Muscle layer of duodenum (tissue), 2 donors: Measurements from ENCODE around the gene GARIN5A.

Experiments
- H3K27ac ChIP-seq: one replicate; pipeline ENCODE4 v1.7.0; 2013; ENCODE audit warnings: mild to moderate bottlenecking, low read length
- H3K27me3 ChIP-seq: one replicate; pipeline ENCODE4 v1.7.0; 2013; ENCODE audit warnings: low read depth, mild to moderate bottlenecking, control low read depth, low read length
- H3K36me3 ChIP-seq, 2 donors: one replicate each; pipeline ENCODE4 v1.7.0; 2013; ENCODE audit warnings: low read length in 2 of 2, control low read depth in 1 of 2, mild to moderate bottlenecking in 1 of 2; ENCODE audit not compliant: insufficient read depth in 2 of 2, control insufficient read depth in 1 of 2
- H3K4me1 ChIP-seq, 2 donors: one replicate each; pipeline ENCODE4 v1.7.0; 2013; ENCODE audit warnings: low read length in 2 of 2, mild to moderate bottlenecking in 2 of 2, control low read depth in 1 of 2, moderate library complexity in 1 of 2; ENCODE audit not compliant: insufficient read depth in 2 of 2, control insufficient read depth in 1 of 2
- H3K4me3 ChIP-seq, 2 donors: one replicate each; pipeline ENCODE4 v1.7.0; 2013; ENCODE audit warnings: low read length in 2 of 2, low read depth in 1 of 2, mild to moderate bottlenecking in 1 of 2
- H3K9me3 ChIP-seq, 2 donors: one replicate each; pipeline ENCODE4 v1.7.0; 2013; ENCODE audit warnings: low read length in 2 of 2, control low read depth in 1 of 2, mild to moderate bottlenecking in 1 of 2; ENCODE audit not compliant: control insufficient read depth in 1 of 2
- donor health status: healthy.

Gene GARIN5A

GRCh38 chr19:50468818-50469217 is 7.8 kb downstream of the GARIN5A start:
- no peaks in the 10 kb centered on the region for H3K9me3 ChIP-seq
- H3K4me3 ChIP-seq: no peak overlapping the region
- no peak overlapping the region for H3K27ac ChIP-seq
- H3K27me3 ChIP-seq: no peaks in the 10 kb centered on the region
- H3K36me3 ChIP-seq: no peaks in the 10 kb centered on the region
- H3K4me1 ChIP-seq: no peaks in the 10 kb centered on the region

- no peaks in the 10 kb centered on the region for H3K27me3 ChIP-seq
- H3K27ac ChIP-seq: no peak overlapping the region
These were observed 9.1 kb downstream of the GARIN5A start for GRCh38 chr19:50467566-50467965.

GRCh38 chr19:50466706-50467039 is 10.0 kb downstream of the GARIN5A start:
- Histone ChIP-seq H3K4me1 (no peaks in the 10 kb centered on the region), H3K36me3 (no peaks in the 10 kb centered on the region), H3K27me3 (no peaks in the 10 kb centered on the region), H3K9me3 (no peaks in the 10 kb centered on the region), H3K27ac (no peak overlapping the region), H3K4me3 (no peak overlapping the region)

More at GRCh38 chr19:50467566-50467965, 9.1 kb downstream of the GARIN5A start:
- no peaks in the 10 kb centered on the region for H3K36me3 ChIP-seq
- H3K4me3 ChIP-seq: no peak overlapping the region
- H3K9me3 ChIP-seq: no peaks in the 10 kb centered on the region
- H3K4me1 ChIP-seq: no peaks in the 10 kb centered on the region

- no peak overlapping the region for H3K4me3 ChIP-seq
- no peaks in the 10 kb centered on the region for H3K36me3 ChIP-seq
- no peaks in the 10 kb centered on the region for H3K27me3 ChIP-seq
- no peak overlapping the region for H3K27ac ChIP-seq
- no peaks in the 10 kb centered on the region for H3K9me3 ChIP-seq
- no peaks in the 10 kb centered on the region for H3K4me1 ChIP-seq
These were observed 10.5 kb downstream of the GARIN5A start for GRCh38 chr19:50465986-50466705.

GRCh38 chr19:50465000-50465399 is 11.6 kb downstream of the GARIN5A start:
- H3K36me3 ChIP-seq: no peaks in the 10 kb centered on the region
- H3K4me1 ChIP-seq: no peaks in the 10 kb centered on the region
- H3K4me3 ChIP-seq: no peak overlapping the region
- no peaks in the 10 kb centered on the region for H3K9me3 ChIP-seq
- no peaks in the 10 kb centered on the region for H3K27me3 ChIP-seq
- H3K27ac ChIP-seq: no peak overlapping the region

GRCh38 chr19:50464348-50464747 is 12.3 kb downstream of the GARIN5A start:
- Histone ChIP-seq H3K4me3 (no peak overlapping the region), H3K4me1 (no peaks in the 10 kb centered on the region), H3K36me3 (no peaks in the 10 kb centered on the region), H3K27ac (no peak overlapping the region), H3K9me3 (no peaks in the 10 kb centered on the region), H3K27me3 (no peaks in the 10 kb centered on the region)

DNA sequence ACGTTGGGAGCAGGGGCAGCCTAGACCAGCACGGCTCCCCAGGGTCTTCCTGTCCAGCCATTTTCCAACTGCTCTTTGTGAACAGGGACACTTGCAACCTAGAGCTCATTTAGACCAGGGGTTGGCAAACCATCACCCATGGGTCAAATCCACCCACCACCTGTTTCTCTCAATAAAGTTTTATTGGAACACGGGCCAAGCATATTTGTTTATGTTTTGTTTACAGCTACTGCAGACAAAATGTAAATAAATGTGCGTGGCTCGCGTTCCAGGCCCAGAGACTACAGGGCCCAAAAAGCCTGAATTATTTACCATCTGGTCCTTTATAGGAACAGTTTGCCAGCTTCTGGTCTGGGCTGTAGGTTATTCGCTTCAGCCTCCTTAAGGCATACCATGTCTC is 13.7 kb downstream of the GARIN5A start:
- H3K4me3 ChIP-seq: no peak overlapping the region
- H3K27me3 ChIP-seq: no peaks in the 10 kb centered on the region
- H3K4me1 ChIP-seq: no peaks in the 10 kb centered on the region
- H3K27ac ChIP-seq: no peak overlapping the region
- no peaks in the 10 kb centered on the region for H3K36me3 ChIP-seq
- no peaks in the 10 kb centered on the region for H3K9me3 ChIP-seq

DNA sequence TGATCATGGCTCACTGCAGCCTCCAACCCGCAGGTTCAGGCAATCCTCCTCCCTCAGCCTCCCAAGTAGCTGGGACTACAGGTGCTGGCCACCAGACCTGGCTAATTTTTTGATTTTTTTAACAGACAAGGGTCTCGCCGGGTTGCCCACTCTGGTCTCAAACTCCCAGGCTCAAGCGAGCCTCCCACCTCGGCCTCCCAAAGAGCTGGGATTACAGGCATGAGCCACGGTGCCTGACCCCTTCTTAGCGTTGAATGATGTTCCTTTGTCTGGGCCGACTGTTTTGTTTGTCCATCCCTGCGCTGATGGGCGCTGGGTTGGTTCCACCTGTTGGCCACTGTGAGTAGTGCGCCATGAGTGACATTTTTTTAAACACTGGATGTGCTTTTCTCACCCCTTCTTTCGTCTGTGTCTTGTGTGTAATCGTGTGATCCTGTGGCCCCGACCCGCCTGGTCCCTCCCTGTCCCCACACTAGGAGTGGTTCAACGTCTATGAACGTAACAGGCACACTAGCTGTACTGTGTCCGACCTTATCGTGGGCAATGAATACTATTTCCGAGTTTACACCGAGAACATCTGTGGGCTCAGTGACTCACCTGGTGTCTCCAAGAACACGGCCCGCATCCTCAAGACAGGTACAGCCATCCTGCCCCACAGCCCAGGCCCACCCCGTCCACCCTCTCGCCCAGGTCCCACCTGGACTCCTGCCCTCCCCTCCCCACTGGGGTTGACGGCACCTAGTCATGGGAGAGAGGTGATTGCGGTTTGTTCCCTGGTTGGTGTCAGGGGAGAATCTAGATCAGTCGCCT is 15.4 kb downstream of the GARIN5A start:
- H3K4me3 ChIP-seq: no peak overlapping the region
- H3K27me3 ChIP-seq: peaks cover 4% of the 10 kb centered on the region
- no peaks in the 10 kb centered on the region for H3K9me3 ChIP-seq
- H3K27ac ChIP-seq: no peak overlapping the region
- no peaks in the 10 kb centered on the region for H3K4me1 ChIP-seq
- H3K36me3 ChIP-seq: no peaks in the 10 kb centered on the region

DNA sequence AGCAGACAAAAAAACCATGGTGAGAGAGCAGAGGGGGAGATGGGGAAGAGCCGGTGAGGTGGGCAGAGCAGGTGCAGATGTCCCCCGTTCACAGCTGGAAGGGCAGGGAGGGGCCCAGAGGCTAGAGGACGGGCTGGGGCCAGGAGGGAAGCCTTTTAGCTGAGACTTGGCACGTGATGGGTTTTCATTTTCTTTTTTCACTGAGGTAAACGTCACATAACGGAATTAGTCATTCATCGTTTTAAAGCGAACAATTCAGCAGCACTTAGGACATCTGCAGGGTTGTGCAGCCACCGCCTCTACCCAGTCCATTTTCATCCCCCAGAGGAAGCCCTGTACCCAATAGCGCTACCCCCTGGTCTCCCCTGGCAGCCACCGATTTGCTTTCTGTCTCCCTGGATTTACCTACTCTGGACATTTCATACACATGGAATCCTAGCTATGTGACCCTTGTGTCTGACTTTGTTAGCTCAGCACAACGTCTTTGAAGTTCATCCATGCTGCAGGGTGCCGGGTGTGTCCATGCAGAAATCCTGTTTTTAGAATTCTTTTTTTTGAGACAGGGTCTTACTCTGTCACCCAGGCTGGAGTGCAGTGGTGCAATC is 16.4 kb downstream of the GARIN5A start:
- peaks cover 4% of the 10 kb centered on the region for H3K27me3 ChIP-seq
- H3K27ac ChIP-seq: no peak overlapping the region
- no peaks in the 10 kb centered on the region for H3K9me3 ChIP-seq
- H3K4me3 ChIP-seq: no peak overlapping the region
- no peaks in the 10 kb centered on the region for H3K36me3 ChIP-seq
- H3K4me1 ChIP-seq: no peaks in the 10 kb centered on the region

- Histone ChIP-seq H3K4me1 (no peaks in the 10 kb centered on the region), H3K36me3 (no peaks in the 10 kb centered on the region), H3K9me3 (no peaks in the 10 kb centered on the region), H3K27ac (no peak overlapping the region), H3K4me3 (no peak overlapping the region), H3K27me3 (peaks cover 4% of the 10 kb centered on the region)
These were observed 17.0 kb downstream of the GARIN5A start for GRCh38 chr19:50459638-50460037.

DNA sequence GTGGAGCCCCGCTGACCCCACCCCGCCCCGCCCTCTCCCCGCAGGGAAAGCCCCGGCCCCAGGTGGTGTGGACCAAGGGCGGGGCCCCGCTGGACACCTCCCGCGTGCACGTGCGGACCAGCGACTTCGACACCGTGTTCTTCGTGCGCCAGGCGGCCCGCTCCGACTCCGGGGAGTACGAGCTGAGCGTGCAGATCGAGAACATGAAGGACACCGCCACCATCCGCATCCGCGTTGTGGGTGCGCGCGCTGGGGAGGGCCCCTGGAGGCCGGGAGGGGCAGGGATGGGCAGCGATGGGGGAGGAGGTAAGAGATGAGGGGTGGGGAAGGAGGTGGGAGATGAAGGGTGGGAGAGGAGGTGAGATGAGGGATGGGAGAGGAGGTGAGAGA is 17.6 kb downstream of the GARIN5A start:
- no peaks in the 10 kb centered on the region for H3K36me3 ChIP-seq
- H3K4me1 ChIP-seq: no peaks in the 10 kb centered on the region
- H3K9me3 ChIP-seq: no peaks in the 10 kb centered on the region
- no peak overlapping the region for H3K4me3 ChIP-seq
- peaks cover 4% of the 10 kb centered on the region for H3K27me3 ChIP-seq
- no peak overlapping the region for H3K27ac ChIP-seq
